ENCODE results near the gene MARCHF4. TPM values are rescaled to one million over a fixed set of nuclear protein-coding genes. Genes with fewer than 3 reads are reported as not detected.

Gene MARCHF4
- total RNA-seq, 2 experiments from 2014 or later: not detected

DNA sequence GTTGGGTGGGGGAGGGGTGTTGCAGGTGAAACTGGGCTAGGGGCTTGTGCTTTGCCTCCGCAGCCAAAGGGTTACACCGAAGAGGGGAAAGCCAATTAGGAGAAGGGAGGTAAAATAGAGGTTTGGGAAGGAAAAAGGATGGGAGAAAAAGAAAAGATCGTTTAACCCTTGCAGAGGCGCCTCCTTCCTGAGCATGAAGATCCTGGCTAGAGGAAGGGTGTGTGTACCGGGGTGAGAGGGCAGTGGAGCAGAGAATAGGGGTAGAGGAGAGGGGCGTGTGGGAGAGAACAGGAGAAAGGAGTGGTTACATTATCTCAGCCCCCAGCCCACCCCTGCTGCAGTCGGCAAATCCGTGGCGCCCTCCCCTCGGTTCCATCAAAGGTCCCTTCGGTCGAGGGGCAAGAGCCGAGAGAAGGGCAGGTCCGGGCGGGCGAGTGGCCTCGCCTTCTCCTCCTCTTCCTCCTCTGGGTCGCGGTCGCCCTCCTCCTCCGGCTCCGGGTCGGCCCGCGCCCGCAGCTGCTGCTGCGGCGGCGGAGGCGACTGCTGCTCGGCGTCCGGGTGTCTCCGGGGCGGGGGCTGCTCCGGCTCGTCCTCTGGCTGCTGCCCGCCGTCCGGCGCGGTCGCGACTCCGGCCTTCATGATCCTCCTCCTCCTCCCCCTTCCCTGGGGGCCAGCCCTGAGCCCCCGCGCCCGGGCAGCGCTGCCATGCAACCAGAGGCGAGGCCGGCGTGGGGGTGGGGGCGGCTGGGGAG is 1.1 kb downstream of the MARCHF4 start:
- ATAC-seq (ENCODE audit: poor library complexity): no peak
- TF ChIP-seq, protein P1, sequence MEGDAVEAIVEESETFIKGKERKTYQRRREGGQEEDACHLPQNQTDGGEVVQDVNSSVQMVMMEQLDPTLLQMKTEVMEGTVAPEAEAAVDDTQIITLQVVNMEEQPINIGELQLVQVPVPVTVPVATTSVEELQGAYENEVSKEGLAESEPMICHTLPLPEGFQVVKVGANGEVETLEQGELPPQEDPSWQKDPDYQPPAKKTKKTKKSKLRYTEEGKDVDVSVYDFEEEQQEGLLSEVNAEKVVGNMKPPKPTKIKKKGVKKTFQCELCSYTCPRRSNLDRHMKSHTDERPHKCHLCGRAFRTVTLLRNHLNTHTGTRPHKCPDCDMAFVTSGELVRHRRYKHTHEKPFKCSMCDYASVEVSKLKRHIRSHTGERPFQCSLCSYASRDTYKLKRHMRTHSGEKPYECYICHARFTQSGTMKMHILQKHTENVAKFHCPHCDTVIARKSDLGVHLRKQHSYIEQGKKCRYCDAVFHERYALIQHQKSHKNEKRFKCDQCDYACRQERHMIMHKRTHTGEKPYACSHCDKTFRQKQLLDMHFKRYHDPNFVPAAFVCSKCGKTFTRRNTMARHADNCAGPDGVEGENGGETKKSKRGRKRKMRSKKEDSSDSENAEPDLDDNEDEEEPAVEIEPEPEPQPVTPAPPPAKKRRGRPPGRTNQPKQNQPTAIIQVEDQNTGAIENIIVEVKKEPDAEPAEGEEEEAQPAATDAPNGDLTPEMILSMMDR (IDR thresholded peaks at IDR 0.05): no peak
- no peak for DNase-seq
- ChIA-PET POLR2A (interaction anchor here (1.2 kb wide), 1 partner anchor 18 kb away, joined by 3 read pairs; no protein-coding TSS in a partner anchor), CTCF (no interaction called here)
- Histone ChIP-seq H3K4me3 (ENCODE audit: low read length) (no peak overlapping the region), H3K4me1 (ENCODE audit: insufficient read depth, low read length) (peaks cover 19% of the 10 kb centered on the region), H3K9me3 (ENCODE audit: control insufficient read depth in 1 of 2, insufficient read depth in 1 of 2, low read length in 2 of 2) (peaks cover 0 to 22% of the 10 kb centered on the region in 2 experiments), H3K27ac (ENCODE audit: low read depth in 1 of 2, low read length in 2 of 2) (no peak overlapping the region), H3K36me3 (ENCODE audit: insufficient read depth, low read length) (no peaks in the 10 kb centered on the region), H3K27me3 (ENCODE audit: control insufficient read depth in 1 of 2, insufficient read depth in 2 of 2, low read length in 2 of 2) (peaks cover 34 to 50% of the 10 kb centered on the region in 2 experiments)
- Mint-ChIP-seq H3K9me3 (no peaks in the 10 kb centered on the region), H3K27ac (no peak overlapping the region), H3K27me3 (peaks cover 61% of the 10 kb centered on the region), H3K36me3 (ENCODE audit: low read depth) (no peaks in the 10 kb centered on the region), H3K4me1 (ENCODE audit: low read depth) (peaks cover 27% of the 10 kb centered on the region), H3K4me3 (peak overlapping the region; percentile 58)
- intact Hi-C loops (cut with DNase I, micrococcal nuclease): no loop called here

DNA sequence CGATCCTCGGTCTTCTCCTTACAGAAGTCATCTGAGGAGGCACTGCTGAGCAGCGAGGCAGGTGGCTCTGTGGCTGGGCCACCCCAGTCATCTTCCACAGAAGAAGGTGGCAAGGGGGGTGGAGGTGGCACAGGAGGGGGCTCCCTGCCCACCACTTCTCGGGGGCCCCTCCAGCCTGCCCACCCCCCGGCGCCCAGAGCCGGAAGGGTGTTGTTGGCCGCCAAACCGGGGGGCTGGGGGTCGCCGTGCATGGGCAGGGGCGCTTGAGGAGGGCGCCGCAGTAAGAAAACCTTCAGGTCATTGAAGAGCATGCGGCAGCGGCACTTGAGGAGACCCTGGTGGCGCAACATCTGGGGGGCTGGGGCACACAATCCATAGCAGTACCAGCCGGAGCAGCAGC is 2.5 kb downstream of the MARCHF4 start:
- intact Hi-C loops (cut with DNase I, micrococcal nuclease): no loop called here
- Histone ChIP-seq H3K27ac (ENCODE audit: low read depth in 1 of 2, low read length in 2 of 2) (no peak overlapping the region), H3K36me3 (ENCODE audit: insufficient read depth, low read length) (no peaks in the 10 kb centered on the region), H3K4me3 (ENCODE audit: low read length) (no peak overlapping the region), H3K4me1 (ENCODE audit: insufficient read depth, low read length) (peaks cover 19% of the 10 kb centered on the region), H3K27me3 (ENCODE audit: control insufficient read depth in 1 of 2, insufficient read depth in 2 of 2, low read length in 2 of 2) (peaks cover 34 to 50% of the 10 kb centered on the region in 2 experiments), H3K9me3 (ENCODE audit: control insufficient read depth in 1 of 2, insufficient read depth in 1 of 2, low read length in 2 of 2) (peaks cover 0 to 22% of the 10 kb centered on the region in 2 experiments)
- H3K4me1 Mint-ChIP-seq (ENCODE audit: low read depth): peaks cover 27% of the 10 kb centered on the region
- peaks cover 61% of the 10 kb centered on the region for H3K27me3 Mint-ChIP-seq
- ATAC-seq (ENCODE audit: poor library complexity): no peak
- H3K36me3 Mint-ChIP-seq (ENCODE audit: low read depth): no peaks in the 10 kb centered on the region
- H3K27ac Mint-ChIP-seq: no peak overlapping the region
- POLR2A ChIA-PET: no interaction called here
- TF ChIP-seq, protein P1 (IDR thresholded peaks at IDR 0.05): no peak
- no peaks in the 10 kb centered on the region for H3K9me3 Mint-ChIP-seq
- no peak overlapping the region for H3K4me3 Mint-ChIP-seq
- no peak for DNase-seq
- CTCF ChIA-PET: no interaction called here

DNA sequence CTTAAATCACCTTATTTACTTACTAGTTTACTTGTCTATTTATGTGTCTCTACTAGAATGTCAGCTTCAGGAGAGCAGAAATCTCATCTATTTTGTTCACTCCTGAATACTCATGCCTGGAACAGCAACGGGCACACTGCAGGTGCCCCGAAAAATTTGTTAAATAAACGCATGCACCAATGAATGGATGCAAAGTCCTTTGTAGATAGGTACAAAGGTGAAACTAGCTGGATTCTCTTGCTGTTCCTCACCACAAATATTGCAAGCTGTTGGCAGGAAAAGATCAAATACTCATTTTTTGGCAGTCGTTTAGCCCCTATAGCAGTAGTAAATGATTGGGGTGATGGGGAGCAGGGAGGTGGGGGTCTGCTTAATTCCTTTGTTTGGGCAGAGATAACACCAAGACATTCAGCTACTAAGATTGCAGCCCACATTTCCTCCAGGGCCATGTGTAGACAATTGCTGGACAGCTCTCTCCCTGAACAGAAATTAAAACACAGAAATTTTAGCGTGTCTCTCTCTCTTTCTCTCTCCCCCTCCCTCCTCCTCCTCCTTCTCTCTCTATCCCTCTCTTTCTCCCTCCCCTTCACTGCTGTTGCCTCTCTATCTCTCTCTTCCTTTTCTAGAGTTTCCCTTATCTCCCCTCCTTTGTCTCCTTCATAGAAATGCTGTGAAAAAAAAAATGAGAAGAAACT is 5.4 kb downstream of the MARCHF4 start:
- no peak overlapping the region for H3K27ac Mint-ChIP-seq

More for the DNA sequence above, 5.4 kb downstream of the MARCHF4 start:
- H3K36me3 ChIP-seq (ENCODE audit: insufficient read depth, low read length): no peaks in the 10 kb centered on the region
- H3K27me3 ChIP-seq (ENCODE audit: control insufficient read depth in 1 of 2, insufficient read depth in 2 of 2, low read length in 2 of 2): peaks cover 19 to 33% of the 10 kb centered on the region in 2 experiments
- intact Hi-C loops (cut with DNase I, micrococcal nuclease): no loop called here
- no peak overlapping the region for H3K27ac ChIP-seq (ENCODE audit: low read depth in 1 of 2, low read length in 2 of 2)
- ATAC-seq (ENCODE audit: poor library complexity) (no peak), DNase-seq (no peak)
- H3K9me3 ChIP-seq (ENCODE audit: control insufficient read depth in 1 of 2, insufficient read depth in 1 of 2, low read length in 2 of 2): peaks cover 0 to 18% of the 10 kb centered on the region in 2 experiments
- CTCF ChIA-PET: no interaction called here
- peaks cover 13% of the 10 kb centered on the region for H3K4me1 ChIP-seq (ENCODE audit: insufficient read depth, low read length)
- H3K9me3 Mint-ChIP-seq: no peaks in the 10 kb centered on the region
- H3K4me3 Mint-ChIP-seq: no peak overlapping the region
- no peaks in the 10 kb centered on the region for H3K36me3 Mint-ChIP-seq (ENCODE audit: low read depth)
- POLR2A ChIA-PET: interaction anchor here (0.5 to 0.7 kb wide), 2 partner anchors 37 to 258 kb away, joined by 3 read pairs; partner anchors contain the start of gene XRCC5
- peaks cover 43% of the 10 kb centered on the region for H3K27me3 Mint-ChIP-seq
- H3K4me1 Mint-ChIP-seq (ENCODE audit: low read depth): peaks cover 12% of the 10 kb centered on the region
- TF ChIP-seq, protein P1 (IDR thresholded peaks at IDR 0.05): no peak
- no peak overlapping the region for H3K4me3 ChIP-seq (ENCODE audit: low read length)

Data from CD4-positive, alpha-beta T cell (primary cell).